ENCODE measurements around the gene DOCK1. TPM values are rescaled to one million over a fixed set of nuclear protein-coding genes. Genes with fewer than 3 reads are reported as not detected.

The DOCK1 gene
- total RNA-seq, 1 donor from 2014 or later: 31.2 TPM

DNA sequence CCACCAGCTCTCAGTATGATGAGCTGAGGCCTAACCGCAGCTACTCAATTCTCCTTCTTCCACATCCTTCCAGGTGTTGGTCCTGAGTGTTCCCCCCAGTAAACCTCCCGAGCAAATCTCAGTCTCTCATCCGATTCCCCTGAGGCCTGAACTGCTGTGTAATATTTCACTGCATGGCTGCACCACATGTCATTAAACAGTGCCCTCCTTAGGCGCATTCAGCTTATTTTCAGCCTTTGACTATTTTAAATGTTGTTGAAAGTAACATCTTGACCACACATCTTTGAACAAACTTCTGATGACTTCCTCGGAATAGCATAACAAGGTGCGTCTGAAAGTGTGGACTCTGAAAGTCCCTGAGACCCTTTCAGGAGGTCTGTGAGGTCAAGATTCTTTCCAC lies 581.1 kb downstream of the DOCK1 start:
- intact Hi-C loops (cut with DNase I): no loop called here

DNA sequence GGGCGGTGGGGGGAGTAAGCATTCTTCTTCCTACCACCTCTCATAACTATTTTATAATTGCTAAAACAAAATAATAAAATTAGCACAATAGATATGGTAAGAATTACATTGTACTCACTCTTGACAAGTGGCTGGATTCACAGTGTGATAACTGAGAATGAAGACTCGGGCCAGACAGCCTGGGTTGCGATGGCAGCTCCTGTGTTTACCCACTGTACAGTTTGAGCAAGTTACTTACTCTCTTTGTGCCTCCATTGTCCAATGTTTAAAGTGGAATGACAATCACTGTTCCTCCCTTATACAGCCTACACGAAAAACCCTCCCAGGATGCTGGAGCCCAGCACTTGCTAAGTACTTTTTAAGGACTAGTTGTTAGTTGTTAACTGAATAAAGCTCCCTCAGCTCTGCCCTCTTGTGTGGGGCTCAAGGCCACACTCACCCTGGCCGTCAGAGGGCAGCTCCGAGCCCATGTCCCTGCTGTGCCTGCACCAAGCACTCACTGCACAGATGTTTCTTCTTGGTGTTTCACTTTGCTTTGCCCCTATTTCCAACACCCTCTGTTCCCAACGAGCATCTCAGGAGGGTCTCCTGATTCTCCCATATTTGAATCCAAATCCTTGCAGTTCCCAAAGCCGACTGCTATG lies 587.5 kb downstream of the DOCK1 start:
- intact Hi-C loops (cut with DNase I): no loop called here
- DNase-seq (ENCODE audit: low spot score): no peak

More for the DNA sequence above, 581.1 kb downstream of the DOCK1 start:
- no peak for DNase-seq (ENCODE audit: low spot score)

DNA sequence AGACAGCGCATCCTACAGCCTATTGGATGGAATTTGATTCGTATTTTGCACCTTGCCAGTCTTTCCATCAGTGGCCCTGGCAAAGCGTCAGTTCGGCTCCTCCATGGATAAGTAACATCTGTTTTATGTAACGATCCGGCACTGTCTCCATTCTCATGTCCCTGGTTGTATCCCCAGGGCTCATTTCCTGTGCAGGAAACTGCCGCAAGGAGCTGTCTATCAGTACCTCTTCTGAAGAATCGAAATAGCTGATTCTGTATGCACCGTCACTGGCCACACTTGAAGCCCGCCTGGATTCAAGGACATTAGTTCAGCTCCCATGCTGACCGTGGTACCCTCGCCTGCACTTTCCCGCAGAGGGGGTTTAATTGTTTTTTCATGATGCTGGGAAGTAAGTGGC lies 590.8 kb downstream of the DOCK1 start:
- DNase-seq (ENCODE audit: low spot score): no peak
- intact Hi-C loops (cut with DNase I): no loop called here

DNA sequence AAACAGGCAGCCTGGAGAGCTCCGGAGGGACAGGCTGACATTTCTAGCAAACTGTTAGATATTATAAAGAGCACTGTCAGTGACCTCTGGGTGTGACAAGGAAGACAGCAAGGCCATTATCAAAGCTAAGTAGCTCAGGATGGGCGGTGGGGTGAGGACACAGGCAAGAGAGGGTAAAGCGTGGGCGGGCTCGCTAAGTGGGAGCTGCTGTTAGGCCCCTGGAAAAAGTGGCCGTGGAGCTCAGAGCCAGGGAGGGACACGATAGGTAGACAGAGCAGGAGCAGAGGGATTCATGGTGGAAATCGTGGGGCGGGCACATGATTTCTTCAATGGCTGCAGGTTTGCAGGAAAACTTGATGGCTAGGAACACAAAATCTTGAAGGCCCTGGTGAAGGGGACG lies 592.5 kb downstream of the DOCK1 start:
- intact Hi-C loops (cut with DNase I): no loop called here
- no peak for DNase-seq (ENCODE audit: low spot score)

DNA sequence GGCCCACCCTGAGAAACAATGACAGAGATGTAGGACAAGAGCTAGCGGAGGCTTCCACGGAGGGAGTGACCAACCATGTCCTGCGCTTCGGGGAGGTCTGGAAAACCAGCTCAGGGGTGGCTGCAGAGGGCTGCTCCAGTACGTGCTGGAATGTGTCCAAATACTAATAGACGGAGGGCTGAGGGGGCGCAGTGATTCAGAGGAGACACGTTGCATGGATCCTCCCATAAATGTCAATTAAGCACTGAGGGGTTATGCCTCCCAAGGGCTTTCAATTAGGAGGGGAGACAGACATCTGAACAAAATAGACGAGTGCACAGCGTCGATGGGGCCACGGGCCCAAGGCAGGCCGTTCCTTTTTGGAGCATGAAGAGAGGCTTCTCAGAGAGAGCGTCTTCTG lies 592.9 kb downstream of the DOCK1 start:
- DNase-seq (ENCODE audit: low spot score): no peak
- intact Hi-C loops (cut with DNase I): no loop called here

DNA sequence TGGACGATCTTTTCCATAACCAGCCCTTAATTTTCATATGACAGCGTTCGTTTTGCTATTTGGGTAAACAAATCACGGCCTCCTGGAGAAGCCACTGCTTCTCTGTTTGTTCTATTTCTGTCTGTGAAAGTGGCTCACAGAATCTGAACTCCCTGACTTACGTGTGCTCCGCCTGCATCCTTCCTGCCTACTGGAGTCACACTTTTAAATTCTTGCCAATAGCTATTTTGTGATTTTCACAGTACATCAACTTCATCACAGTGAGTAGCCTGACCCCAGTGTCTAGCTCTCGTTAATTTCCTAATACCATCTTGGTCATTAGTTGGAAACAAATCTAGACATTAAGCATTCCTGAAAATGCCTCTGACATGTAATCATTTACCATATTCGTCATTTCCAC lies 594.9 kb downstream of the DOCK1 start:
- DNase-seq (ENCODE audit: low spot score): no peak
- intact Hi-C loops (cut with DNase I): no loop called here

Other genes with a start within 250 kb of the DOCK1 start
- not detected for gene C10orf90, start 234.7 kb upstream of the DOCK1 start, total RNA-seq